HG03159 (cell line): ENCODE data around the gene LCP2.

Experiments
- ATAC-seq: cut with Tn5 transposase; IDR thresholded peaks from one replicate; pipeline ENCODE4 v1.9.1; 2021; ENCODE audit warnings: mild to moderate bottlenecking, moderate library complexity; ENCODE audit not compliant: unreplicated experiment

Gene LCP2

DNA sequence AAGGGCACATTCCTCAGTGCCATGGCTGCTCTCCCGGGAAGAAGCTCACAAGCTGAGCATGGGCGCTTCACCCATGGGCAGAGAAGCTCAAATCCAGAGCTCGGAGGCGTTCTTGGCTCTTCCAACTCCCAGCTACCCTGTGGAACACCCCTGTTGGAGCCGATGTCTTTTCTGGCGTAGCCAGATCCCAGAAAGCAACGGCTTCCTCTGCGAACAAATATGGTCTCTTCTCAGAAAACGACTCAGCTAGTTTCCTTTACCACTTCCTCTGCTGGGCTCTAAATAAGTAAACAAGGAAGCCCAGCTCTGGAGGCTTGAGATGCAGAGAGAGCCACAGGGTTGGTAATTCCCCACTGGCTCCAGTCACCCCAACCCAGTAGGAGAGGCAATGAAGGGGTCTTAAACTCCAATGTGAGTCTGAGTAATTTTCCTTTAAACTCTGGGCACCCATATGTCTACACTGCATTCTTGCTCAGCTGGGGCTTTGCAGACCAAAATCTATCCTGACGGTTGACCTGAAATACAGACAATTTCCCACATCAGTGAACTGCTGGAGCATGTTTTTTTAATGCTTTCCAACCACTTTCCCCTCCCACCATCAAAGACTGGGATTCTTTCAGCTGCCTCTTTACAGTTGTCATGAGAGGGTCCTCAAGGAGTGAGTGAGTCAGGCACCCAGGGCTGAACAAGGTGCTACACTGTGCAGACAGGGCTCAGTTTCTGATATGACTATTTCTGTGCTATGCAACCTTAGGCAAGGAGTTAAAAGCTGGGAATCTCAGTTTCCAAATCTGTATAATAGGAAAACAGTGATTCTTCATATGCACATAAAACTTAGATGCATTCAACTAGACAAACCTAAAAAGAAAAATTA is at the start of gene LCP2:
TSS of gene LCP2 (minus strand) at position 189 of the 874 bp plus-strand sequence. CDS start at position 23, 166 bp downstream.
- ATAC-seq = peak; percentile 44

DNA sequence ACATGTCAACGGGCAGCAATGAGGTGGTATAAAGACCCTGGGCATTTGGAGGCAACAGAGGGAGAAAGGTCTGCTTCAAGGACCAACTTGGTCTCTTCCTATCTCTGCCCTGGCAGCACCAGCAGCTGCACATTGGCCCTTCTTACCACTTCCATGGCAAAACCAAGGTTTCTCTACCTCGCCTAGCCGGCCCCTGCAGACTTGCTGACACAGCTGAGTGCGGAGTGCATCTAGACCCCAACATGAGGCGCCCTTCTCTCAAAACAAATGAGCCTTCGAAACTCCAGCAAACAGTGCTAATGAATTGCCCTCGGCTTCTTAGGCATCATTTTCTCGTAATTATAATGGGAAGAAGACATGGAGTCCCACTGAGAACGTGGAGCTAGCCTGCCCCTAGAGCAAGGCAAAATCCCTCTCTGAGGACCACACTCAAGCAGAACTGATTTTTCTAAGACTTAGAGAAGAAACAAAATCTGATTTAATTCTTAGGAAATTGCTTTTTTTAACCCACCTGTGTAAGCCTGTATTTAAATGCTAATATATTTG is 49.5 kb upstream of the LCP2 start:
- no peak for ATAC-seq

DNA sequence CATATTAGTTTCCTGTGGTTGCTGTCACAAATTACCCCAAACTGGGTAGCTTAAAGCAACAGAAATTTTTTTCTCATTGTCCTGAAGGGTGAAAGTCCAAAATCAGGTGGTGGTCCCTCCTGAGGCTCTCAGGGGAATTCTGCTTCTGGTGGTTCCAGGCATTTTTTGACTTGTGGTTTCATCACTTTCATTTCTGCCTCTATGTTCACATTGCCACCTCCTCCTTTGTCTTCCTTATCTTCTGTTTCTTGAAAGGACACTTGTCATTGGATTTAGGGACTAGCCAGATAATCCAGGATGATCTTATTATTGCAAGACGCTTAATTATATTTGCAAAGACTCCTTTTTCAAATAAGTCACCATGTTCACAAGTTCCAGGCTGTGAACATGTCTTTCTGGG is 48.4 kb upstream of the LCP2 start:
- no peak for ATAC-seq

DNA sequence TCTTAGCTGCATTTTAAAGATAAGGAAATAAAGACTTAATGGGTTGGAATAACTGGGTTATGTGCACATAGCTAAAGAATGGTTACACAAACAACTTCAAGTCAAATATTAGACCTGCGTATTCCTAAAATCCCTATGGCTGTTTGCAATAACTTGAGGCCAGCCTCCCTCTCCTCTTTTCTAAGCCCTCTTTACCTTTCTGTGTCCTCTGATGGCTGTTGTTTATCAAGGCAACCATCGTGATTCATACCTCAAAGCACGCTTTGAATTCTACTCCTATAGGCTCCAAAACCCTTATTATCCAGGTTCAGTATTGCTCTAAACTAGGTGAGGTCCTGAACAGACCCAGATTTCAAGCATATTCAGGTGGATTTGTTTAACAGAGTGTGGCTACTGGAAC is 45.6 kb upstream of the LCP2 start:
- ATAC-seq = no peak

DNA sequence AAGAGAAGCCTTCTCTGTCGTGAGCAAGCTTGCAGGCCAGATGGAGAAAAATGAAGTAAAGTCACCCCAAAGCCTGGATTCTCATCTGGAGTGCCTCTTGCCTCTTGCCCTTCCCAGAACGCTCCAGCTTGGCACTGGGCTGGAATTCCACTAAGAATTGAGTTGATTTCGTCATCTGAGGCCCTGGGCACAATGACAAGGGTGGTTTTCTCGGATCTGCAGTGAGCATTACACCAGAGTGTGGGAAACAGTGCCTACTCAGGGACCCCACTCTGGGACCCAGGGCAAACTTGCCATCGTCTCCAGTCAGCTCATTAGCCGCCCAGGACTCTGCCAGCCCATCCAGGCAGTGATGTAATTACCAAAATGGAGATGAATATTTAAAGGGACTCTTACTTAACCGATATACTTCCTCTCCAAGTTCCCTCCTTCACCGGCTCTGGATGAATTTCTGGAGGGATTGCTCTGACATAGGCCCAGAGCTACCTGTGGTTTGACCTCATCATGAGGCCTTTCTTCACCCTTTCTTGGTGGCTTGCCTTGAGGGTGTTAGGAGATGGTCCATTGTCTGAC is 44.7 kb upstream of the LCP2 start:
- ATAC-seq = no peak

DNA sequence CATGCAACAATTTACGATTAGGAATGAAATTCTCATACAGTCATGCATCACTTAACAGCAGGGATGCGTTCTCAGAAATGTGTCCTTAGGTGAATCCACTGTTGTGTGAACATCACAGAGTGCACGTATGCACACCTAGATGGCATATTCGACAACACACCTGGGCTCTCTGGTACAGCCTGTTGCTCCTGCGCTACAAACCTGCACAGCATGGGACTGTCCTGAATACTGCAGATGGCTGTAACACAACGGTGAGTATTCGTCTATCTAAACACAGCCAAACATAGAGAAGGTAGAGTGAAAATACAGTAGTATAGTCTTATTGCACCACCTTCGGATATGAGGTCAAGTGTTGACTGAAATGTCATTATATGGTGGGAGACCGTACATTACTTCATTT is 44.0 kb upstream of the LCP2 start:
- ATAC-seq = no peak

DNA sequence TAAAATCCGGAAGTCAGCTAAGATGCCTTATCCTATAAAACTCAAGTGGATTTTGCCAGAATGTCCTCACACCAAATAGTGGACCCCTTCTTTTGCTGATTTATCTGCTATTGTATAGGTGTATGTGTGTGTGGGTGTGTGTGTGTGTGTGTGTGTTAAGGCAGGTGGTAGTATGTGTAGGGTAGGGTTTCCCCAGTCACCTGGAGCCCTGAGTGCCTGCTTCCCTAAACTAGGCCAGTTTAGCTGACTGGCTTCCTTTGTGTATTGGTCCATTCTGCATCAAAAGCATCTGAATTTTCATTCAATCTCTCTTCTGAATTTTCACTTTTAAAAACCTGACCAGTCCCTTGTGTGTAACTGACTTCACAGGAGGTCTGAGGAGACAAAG is 42.2 kb upstream of the LCP2 start:
- no peak for ATAC-seq

DNA sequence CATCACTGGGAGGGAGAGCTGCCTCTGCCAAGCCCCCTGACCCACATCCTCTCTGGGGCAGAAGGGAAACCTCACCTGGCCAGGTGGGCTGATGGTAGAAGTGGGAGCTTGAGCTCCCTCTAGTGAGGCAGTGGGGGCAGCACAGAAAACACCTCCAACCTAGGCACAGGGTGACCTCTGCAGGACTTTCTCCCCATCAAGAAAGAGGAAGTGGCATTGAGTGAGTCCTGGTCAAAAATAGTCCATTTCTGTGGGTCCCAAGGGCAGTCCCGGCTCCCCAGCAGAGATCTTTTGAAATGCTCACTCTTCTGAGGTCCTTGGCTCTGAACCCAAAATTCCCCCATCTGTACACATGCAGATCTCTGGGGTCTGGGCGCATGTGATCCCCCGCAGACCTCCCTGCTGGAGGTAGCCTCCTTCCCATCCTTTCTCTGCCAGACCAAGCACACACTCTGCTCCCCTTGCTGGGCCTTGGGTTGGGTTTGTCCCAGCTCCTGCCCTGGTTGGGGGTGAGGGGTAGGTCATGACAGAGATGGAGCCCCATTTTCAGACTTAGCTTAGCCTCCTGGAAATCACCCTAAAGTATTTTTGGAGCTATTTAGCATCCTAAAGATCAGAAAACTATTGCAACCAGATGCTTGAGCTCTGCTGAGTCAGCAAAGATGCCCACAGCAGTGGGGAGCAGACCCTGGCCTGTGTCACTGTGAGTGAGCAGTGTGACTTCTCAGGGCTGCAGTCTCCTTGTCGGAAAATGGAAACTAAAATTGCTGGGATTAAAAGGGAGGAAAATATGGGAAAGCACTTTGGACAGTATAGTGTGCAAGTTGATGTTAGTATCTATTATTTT is 41.6 kb upstream of the LCP2 start:
- ATAC-seq = peak; percentile 80

DNA sequence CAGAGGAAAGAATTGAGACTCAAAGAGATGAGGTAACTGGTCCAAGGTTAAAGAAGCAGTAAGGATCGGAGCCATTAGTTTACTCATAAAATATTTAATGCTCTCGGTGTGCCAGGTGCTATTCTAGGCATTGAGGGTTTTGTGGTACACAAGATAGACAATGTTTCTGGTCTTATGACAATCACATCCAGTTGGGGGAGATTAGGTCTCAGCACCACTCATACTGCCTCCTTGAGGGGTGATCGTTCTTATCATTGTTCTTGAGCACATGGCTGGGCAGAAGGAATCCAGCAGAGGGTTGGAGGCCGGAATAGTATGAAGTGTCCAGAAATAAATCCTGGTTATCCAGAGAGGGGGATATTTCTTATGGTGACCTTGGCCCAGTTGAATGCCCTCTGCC is 40.7 kb upstream of the LCP2 start:
- no peak for ATAC-seq

DNA sequence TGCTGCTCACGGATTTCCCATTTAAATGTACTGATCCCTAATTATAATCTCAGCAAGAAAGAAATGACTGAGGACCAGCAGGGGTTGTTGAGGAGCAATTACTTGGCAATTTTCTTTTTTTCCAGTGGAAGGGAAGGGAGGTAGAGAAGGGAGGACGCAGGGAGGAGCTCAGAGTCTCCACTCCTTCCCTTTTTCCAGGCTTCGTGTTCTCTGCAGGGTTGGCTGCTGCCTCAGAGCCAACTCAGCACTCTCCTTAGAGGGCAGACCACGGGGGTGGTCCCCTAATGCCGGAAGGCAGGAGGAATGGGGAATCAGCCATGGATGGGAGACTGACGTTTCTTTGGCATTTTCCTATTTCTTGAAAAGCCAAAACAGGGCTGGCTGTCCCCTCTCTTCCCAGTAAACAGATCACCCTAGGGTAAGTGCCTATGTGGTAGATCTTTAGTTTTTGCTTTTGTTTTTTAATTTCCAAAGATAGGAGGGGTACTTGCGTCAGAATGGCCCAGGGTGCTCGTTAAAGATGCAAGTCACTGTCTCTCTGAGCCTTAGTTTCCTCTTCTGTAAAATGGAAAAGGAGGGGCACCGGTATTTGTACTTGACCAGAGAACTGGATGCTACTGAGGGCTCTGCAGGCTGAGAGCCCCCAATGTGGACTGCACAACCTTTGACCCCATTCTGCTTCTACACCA is 39.6 kb upstream of the LCP2 start:
- no peak for ATAC-seq

DNA sequence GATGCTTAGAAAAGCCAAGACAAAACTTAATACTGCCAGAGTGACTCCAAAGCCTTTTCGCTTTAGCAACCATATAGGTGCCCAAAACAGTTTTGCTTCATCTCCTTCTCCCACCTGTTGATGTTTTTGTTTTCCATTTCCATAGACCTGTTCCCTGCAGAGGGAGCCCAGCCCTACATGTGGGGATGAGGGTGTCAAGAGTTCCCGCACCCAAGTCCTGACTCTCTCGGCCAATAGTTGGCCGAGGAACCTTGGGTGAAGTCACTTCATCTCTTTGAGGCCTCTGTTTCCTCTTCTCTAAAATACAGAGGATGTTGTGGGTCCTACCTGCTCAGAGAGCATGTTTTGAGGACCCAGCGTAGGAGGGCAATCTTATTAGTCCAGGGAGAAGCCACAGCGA is 38.5 kb upstream of the LCP2 start:
- ATAC-seq = no peak

DNA sequence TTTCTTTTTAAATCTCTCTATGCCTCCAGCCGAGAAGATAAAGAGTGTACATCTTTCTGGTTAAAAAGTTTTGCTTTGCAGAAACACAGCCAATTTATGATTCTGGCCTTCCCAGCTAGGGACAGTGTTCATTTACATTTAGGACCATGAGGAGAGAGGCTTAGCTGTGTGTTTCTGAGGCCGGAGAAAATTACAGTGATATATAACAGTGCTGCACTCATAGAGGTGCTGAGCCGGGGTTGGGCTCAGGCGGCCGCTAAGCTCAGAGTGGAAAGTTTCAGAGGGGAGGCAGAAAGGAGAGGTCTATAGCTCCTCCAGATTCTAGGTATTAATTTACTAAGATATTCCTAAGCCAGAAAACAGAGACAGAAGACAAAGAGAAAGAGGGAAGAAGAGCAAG is 37.0 kb upstream of the LCP2 start:
- ATAC-seq = no peak

DNA sequence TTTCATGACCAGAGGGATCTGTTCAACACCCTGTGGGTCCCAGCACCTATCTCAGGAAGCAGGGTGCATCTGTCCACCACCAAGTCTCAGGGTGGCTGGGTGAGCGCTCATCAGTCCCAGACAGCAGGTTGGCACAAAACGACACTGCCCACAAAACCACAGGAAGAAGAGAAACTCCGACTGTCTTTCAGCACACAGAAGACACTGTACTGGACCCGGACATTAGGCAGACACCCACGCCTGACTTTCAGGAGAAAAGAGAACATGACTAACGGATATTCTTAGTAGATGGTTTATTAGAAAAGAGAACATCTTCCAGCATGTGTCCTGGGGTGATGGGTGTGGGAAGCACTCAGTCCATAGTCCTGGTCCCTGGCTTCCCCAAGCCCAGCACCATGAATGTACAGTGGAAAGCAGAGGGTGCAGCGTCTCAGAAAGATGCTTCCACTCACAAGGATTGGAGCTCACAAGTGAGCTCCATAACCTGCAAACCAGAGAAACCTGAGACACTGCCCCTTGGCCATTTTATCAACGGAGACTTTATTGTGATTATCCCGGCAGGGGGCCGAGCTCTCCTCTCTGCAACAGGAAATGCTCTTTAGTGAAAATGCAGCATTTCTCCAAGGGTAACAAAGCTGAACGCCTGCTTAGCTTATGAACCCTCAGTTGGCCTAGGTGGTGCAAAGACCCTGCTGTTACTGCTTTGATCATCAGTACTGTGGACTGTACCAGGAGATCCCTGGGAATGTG is 35.8 kb upstream of the LCP2 start:
- ATAC-seq = peak; percentile 20

DNA sequence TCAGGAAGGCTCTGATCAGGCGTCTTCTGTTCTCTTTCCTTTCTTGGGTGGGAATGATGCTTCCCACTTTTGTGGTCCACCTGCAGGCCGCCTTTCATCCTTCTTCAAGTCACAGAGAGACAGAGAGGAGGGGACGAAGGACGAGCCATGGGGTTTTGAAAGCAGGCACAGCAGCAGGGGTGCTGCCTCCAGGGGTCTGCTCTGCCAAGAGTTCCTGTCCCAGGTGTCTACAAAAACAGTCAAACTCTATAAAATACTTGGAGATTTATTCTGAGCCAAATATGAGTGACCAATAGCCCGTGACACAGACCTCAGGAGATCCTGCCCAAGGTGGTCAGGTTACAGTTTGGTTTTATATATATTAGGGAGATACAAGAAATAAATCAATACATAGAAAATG is 34.5 kb upstream of the LCP2 start:
- no peak for ATAC-seq

DNA sequence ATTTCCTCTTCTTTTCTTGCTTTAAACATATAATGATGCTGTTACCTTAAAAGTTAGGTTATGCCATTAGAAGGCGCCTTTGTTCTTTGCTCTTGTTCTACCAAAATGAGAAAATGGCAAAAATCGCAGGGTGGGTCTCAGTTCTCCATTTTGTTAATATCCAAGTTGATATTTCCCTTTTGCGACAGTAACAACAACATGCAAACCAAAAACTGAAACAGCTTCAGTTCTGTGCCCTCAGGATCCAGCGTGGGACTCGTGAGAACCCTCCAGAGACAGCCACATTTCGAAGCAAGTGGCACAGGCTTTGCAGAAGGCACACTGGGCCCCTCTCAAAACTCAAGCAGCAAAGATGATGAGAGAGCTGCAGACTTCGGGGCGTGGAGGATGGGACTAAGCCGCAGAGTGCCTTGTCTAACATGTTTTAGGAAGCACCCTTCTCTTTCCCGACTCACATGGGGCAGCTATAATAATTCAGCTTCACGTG is 33.0 kb upstream of the LCP2 start:
- ATAC-seq = no peak

DNA sequence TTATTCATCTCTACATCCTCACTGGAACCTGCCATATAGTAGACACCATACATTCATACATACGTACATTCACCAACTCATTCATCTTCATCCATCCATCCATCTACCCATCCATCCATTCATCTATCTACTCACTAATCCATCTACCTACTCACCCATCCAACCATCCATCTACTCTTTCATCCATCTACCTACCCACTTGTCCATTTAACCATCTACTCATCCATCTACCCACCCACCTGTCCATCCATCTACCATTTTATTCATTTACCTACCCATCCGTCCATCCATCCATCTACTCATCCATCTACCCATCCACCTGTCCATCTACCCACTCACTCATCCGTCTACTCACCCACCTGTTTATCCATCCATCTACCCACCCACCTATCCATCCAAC is 31.9 kb upstream of the LCP2 start:
- ATAC-seq = no peak

DNA sequence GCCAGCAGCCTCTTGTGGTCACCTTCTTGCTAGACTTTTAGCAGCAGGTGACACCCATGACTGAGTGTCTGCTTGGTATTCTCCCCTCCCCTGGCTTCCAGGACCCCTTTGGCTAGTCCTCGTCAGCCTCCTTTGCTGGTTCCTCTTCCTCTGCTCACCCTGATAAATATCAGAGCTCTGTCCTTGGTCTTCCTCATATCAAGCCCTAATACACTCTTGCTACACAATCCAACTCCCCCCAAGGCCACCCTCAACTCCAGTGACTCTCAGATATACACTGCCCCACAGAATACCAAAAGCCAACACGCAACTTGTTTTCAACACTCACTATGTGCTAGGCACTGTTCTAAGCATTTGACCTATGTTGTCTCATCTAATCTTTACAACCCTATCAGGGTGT is 30.3 kb upstream of the LCP2 start:
- no peak for ATAC-seq

DNA sequence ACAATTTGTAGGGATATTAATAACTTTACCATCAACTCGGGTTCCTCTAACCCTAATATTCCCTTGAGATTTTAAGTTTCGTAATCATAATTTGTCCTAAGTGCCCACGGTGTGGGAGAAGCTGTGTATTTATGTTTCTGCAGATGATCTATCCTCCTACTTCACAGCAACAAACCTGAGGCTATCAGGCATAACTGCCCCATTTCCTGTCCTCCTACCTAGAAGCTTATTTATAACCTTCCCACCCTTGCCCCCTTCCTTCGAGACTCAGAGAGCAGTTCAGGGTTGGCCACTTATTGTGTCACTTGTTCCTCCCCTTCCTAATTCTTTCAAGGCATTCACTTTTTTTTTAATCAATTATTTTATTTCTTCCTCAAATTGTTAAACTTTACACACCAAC is 29.6 kb upstream of the LCP2 start:
- ATAC-seq = no peak

DNA sequence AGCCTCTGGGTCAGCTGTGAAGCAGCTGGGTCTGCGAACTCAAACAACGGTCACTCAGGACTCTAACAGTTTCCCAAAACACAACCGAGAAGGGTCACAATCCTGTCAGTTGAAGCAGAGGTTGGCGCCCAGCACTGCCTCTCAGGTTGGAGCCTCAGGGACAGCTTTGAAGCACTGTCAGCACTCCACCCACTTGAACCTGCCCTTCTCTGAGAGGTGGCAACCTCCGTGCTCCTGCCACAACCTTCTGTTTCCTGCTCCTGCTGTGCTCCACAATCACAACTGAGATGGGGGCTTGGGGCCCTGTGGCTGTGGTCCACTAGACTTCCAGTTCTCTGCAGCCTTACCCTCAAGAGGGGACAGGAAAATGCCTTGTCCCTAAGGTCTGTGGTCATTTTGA is 21.7 kb upstream of the LCP2 start:
- ATAC-seq = no peak

DNA sequence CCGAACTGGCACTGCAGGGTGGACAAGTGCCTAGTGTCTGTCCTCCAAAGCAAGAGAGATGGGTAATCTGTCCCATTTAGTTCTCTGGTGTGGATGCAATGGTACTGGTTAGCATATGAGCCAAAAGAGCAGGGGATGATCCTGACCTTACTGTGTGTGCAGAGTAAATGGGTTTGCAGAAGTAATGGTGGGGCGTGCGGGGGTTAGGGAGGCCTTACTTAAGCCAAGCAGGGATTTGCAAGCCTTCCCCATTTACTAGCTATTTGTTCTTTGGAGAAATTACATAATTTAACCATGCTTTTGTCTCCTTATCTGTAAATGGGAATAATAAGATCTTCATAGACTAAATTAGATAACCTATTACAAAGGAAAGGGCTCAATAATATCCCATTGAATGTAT is 19.9 kb upstream of the LCP2 start:
- no peak for ATAC-seq
